Measurements from ENCODE around the gene COL4A1.

The COL4A1 gene

DNA sequence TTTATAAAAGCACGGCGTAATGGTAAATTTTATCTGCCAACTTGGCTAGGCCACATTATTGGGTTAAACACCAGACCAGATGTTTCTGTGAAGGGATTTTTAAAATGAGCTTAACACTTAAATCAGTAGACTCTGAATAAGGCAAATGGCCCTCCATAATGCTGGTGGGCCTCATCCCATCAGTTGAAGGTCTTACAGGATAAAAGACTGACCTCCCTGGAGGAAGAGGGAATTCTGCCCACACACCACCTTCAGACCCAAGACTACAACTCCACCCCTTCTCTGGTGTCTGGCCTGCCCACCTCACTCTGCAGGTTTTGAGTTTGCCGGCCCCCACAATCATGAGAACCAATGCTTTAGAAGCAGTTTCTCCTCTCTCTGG lies 96.4 kb downstream of the COL4A1 start:
- TF ChIP-seq CTCF (conservative IDR thresholded peaks at IDR 0.05) = no peak
- no peak overlapping the region for H3K27ac ChIP-seq

- no peak overlapping the region for H3K27ac ChIP-seq
- TF ChIP-seq CTCF (conservative IDR thresholded peaks at IDR 0.05) = no peak
Observed at GRCh38 chr13:110209950-110210603, 96.9 kb downstream of the COL4A1 start.

DNA sequence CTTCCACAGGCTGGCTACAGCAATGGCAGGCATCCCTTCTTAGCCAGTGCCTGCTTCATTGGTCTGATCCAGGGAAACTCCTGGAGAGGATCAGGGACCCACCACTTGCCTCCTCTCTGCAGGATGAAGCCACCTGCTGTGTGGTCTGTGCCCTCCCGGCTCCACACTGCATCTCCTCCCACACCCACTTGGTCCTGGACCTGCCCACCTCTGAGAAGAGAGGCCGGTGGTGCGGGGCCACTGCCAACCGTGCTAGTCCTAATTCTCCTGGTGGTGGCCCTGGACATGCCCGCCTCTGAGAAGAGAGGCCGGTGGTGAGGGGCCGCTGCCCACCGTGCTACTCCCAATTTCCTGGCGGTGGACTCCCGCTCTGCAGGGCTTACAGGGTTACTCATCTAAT lies 98.8 kb downstream of the COL4A1 start:
- TF ChIP-seq CTCF (conservative IDR thresholded peaks at IDR 0.05) = no peak
- H3K27ac ChIP-seq = no peak overlapping the region

DNA sequence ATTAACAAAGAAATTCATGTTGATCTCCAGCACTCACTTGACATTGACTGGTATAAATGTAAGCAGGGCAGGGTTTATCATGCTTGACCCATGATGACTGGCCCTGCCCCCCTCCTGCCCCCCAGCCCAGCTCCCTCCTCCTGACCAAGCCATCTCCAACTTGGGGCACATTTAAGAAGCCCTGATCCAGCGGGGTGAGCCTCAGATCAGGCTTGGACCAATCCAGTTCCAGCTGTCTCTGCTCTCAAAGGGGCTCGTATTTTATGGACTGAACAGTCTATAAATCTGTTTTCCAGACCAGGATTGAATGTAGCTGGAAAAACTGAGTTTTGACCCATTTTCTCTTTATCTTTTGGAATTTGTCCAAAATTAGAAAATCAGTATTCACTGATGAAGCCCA lies 100.0 kb downstream of the COL4A1 start:
- H3K27ac ChIP-seq = no peak overlapping the region
- TF ChIP-seq CTCF (conservative IDR thresholded peaks at IDR 0.05) = no peak

DNA sequence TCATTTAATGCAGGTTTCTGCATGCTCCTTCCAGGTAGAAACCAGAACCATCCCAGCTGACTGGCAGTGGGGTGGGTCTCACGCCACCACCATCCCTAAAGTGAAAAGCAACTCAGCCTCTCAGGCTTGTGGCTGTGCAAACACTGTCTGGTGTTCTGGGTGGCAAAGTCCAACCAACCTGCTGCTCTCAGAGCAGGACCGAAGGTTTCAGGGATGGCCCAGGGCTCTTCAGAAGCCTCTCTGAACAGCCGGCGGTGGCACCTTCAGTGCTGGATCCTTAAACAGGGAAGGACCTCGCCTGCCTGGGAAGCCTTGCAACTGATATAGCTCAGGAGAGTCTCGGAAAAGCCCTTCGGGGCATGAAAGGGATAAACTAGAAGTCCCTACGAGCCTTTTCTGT lies 100.8 kb downstream of the COL4A1 start:
- TF ChIP-seq CTCF (conservative IDR thresholded peaks at IDR 0.05) = no peak
- no peak overlapping the region for H3K27ac ChIP-seq

GRCh38 chr13:110201114-110201513 lies 105.8 kb downstream of the COL4A1 start:
- TF ChIP-seq CTCF (conservative IDR thresholded peaks at IDR 0.05) = no peak
- no peak overlapping the region for H3K27ac ChIP-seq

DNA sequence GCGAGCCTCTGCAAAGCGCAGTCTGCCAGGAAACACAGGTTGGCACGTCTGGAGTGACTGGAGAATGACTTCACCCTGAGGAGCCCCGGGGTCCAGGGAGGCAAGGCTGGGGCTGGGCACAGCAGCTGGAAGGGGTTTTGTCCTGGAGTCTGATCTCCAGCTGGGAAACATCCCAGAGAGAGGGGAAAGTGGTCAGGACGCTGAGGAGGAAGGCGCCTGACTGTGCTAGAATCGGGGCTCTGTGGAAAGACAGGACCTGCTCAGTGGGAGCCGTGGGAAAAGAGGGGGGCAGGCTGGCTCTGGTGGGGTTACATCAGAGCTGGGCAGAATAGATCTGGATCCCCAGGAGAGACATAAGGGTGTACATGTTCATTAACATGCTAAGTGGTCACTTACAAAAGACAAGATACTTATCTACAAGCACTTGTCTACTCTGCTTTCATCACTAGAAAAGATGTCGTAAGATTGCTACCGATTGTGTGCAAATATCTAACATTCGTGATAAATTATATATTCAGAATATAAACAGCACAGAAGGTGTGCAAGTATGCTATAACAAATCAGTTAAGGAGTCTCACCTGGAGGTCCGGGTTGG lies 106.6 kb downstream of the COL4A1 start:
- no peak for TF ChIP-seq CTCF (conservative IDR thresholded peaks at IDR 0.05)

More for the DNA sequence above, 106.6 kb downstream of the COL4A1 start:
- no peak overlapping the region for H3K27ac ChIP-seq

Data from VCaP (cell line).